ENCODE data around the gene D2HGDH. TPM values are rescaled to one million over a fixed set of nuclear protein-coding genes. Genes with fewer than 3 reads are reported as not detected.

D2HGDH gene
- total and polyA plus RNA-seq, 10 of the 15 experiments (the other 5 are each of a cell fraction or from before 2014, with no cell fraction given): 0.52 to 32.1 (median 11.0) TPM

DNA sequence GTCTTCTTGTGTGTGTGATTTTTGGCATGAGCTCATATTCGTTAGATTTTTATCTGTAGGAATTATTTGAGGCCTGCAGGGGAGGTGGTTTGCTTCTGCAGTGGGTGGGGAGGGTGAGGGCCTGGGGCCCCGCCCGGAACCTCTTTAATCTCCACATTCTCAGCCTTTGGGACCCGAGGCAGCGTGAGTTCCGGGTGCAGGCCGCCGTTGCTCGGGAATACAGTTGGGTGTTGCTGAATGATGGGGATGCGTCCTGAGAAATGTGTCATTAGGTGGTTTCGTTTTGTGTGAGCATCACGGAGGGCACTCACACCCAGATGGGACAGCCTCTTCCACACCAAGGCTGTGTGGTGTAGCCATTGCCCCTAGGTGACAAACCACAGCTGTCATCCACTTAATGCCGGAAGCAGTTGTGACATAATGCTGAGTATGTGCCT is 28.5 kb downstream of the D2HGDH start (continued):
- TF ChIP-seq, protein P1, sequence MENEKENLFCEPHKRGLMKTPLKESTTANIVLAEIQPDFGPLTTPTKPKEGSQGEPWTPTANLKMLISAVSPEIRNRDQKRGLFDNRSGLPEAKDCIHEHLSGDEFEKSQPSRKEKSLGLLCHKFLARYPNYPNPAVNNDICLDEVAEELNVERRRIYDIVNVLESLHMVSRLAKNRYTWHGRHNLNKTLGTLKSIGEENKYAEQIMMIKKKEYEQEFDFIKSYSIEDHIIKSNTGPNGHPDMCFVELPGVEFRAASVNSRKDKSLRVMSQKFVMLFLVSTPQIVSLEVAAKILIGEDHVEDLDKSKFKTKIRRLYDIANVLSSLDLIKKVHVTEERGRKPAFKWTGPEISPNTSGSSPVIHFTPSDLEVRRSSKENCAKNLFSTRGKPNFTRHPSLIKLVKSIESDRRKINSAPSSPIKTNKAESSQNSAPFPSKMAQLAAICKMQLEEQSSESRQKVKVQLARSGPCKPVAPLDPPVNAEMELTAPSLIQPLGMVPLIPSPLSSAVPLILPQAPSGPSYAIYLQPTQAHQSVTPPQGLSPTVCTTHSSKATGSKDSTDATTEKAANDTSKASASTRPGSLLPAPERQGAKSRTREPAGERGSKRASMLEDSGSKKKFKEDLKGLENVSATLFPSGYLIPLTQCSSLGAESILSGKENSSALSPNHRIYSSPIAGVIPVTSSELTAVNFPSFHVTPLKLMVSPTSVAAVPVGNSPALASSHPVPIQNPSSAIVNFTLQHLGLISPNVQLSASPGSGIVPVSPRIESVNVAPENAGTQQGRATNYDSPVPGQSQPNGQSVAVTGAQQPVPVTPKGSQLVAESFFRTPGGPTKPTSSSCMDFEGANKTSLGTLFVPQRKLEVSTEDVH (IDR thresholded peaks at IDR 0.05; ENCODE audit: low read depth, partially characterized antibody): no peak
- TF ChIP-seq WRNIP1 (IDR thresholded peaks at IDR 0.05; ENCODE audit: borderline replicate concordance, low read depth, low read length) (no peak), EP300 (IDR thresholded peaks at IDR 0.05; ENCODE audit: borderline replicate concordance in 1 of 2, control insufficient read depth in 1 of 2, low read depth in 2 of 2, low read length in 2 of 2) (peak in 1 of 2 experiments; percentile 38; a peak in 1 of 4 replicates), ZNF384 (IDR thresholded peaks at IDR 0.05; ENCODE audit: borderline replicate concordance, low read depth, low read length) (no peak), CBFB (IDR thresholded peaks at IDR 0.05; ENCODE audit: low read depth) (peak; percentile 18; the same call in 1 of the 2 replicates), PML (IDR thresholded peaks at IDR 0.05; ENCODE audit: low read length) (no peak), BCL11A (IDR thresholded peaks at IDR 0.05; ENCODE audit: low read depth, low read length) (no peak), NR2C1 (IDR thresholded peaks at IDR 0.05) (no peak), NR2C2 (IDR thresholded peaks at IDR 0.05; ENCODE audit: borderline replicate concordance, control insufficient read depth, insufficient read length, low read depth) (no peak), MYB (IDR thresholded peaks at IDR 0.05; ENCODE audit: borderline replicate concordance, low read depth, low read length) (no peak), POLR2AphosphoS5 (IDR thresholded peaks at IDR 0.05; ENCODE audit: low read length) (no peak)
